HepG2 (cell line): ENCODE results near the gene FER1L5. TPM values are rescaled to one million over a fixed set of nuclear protein-coding genes. Genes with fewer than 3 reads are reported as not detected.

Experiments
- CBX5 ChIP-seq: sonication (generic); formaldehyde crosslinking; IDR thresholded peaks from 2 replicates; pipeline ENCODE4 v1.4.0; 2020; ENCODE audit warnings: missing genetic modification reagents, borderline replicate concordance
- EEA1 ChIP-seq: sonication (generic); formaldehyde crosslinking; IDR thresholded peaks from 2 replicates; pipeline ENCODE4 v1.5.1; 2020; ENCODE audit warnings: mild to moderate bottlenecking, missing genetic modification reagents, borderline replicate concordance
- IKZF4 ChIP-seq: sonication (generic); formaldehyde crosslinking; IDR thresholded peaks from 2 replicates; pipeline ENCODE4 v1.5.1; 2020; ENCODE audit warnings: borderline replicate concordance, mild to moderate bottlenecking, low read depth, missing genetic modification reagents; ENCODE audit errors: not compliant biosample characterization
- RARG ChIP-seq: sonication (generic); formaldehyde crosslinking; IDR thresholded peaks from 2 replicates; pipeline ENCODE4 v1.4.0; 2020; ENCODE audit warnings: low read depth, mild to moderate bottlenecking, missing genetic modification reagents
- REPIN1 ChIP-seq: sonication (generic); formaldehyde crosslinking; IDR thresholded peaks from 2 replicates; pipeline ENCODE4 v1.8.0; 2022; ENCODE audit warnings: missing genetic modification reagents, low read depth, mild to moderate bottlenecking, borderline replicate concordance
- RERE ChIP-seq: IDR thresholded peaks from 2 replicates; pipeline ENCODE4 v1.6.1; 2016; ENCODE audit warnings: low read depth, missing genetic modification reagents, missing compliant biosample characterization
- SAP130 ChIP-seq: IDR thresholded peaks from 2 replicates; pipeline ENCODE4 v1.6.1; 2016; ENCODE audit warnings: low read depth
- SCMH1 ChIP-seq: sonication (generic); formaldehyde crosslinking; IDR thresholded peaks from 2 replicates; pipeline ENCODE4 v1.9.0; 2021; ENCODE audit warnings: missing genetic modification reagents, mild to moderate bottlenecking, borderline replicate concordance
- SNRNP70 ChIP-seq: fragments of 200-400 bp; formaldehyde crosslinking; IDR thresholded peaks from 2 replicates; pipeline ENCODE4 v1.6.1; 2017; ENCODE audit warnings: mild to moderate bottlenecking, low read depth, low read length, moderate library complexity
- ZFP36L1 ChIP-seq: sonication (generic); formaldehyde crosslinking; IDR thresholded peaks from 2 replicates; pipeline ENCODE4 v1.8.0; 2022; ENCODE audit warnings: mild to moderate bottlenecking, missing genetic modification reagents, moderate library complexity
- ZNF510 ChIP-seq: sonication (generic); formaldehyde crosslinking; IDR thresholded peaks from 2 replicates; pipeline ENCODE4 v1.4.0; 2020; ENCODE audit warnings: low read depth, mild to moderate bottlenecking, missing genetic modification reagents
- ZNF816 ChIP-seq: sonication (generic); formaldehyde crosslinking; IDR thresholded peaks from 2 replicates; pipeline ENCODE4 v1.8.0; 2022; ENCODE audit warnings: missing genetic modification reagents, mild to moderate bottlenecking, borderline replicate concordance
- polyA plus RNA-seq, 8 experiments: library from polyadenylated mRNA; depleted of rRNA in 3 of 8; stranded (reverse) in 7 of 8; unstranded in 1 of 8; fragments of >200 nt; fragmentation: Illumina TruSeq in 4 of 8; extraction: Trizol in 4 of 8; gene quantifications; 2 replicates each; pipeline versions ENCODE4 v1.2.1 to v1.2.3, GENCODE V29; 2011 to 2016; ENCODE audit warnings: low read depth in 4 of 8, missing spikeins in 1 of 8, mixed read lengths in 1 of 8; ENCODE audit not compliant: insufficient read depth in 1 of 8
- total RNA-seq, 5 experiments: library from RNA; depleted of rRNA; stranded (reverse); fragments of >200 nt; fragmentation: Illumina TruSeq; extraction: Trizol; gene quantifications; 2 replicates each; pipeline ENCODE4 v1.2.3, GENCODE V29; 2016; ENCODE audit warnings: low read depth in 1 of 5
- TF ChIP-seq, protein P1 (sequence below): IDR thresholded peaks from 2 replicates; pipeline ENCODE4 v1.6.1; 2016; ENCODE audit warnings: control low read depth
- TF ChIP-seq, protein P2 (sequence below): sonication (generic); formaldehyde crosslinking; IDR thresholded peaks from 2 replicates; pipeline ENCODE4 v1.5.0; 2020; ENCODE audit warnings: mild to moderate bottlenecking, missing genetic modification reagents
- TF ChIP-seq, protein P3 (sequence below): IDR thresholded peaks from 2 replicates; pipeline ENCODE4 v1.6.1; 2012; ENCODE audit warnings: low read depth, low read length, improper control_type of control experiment

The FER1L5 gene
- total and polyA plus RNA-seq, 2 of the 13 experiments (the other 11 are each of a cell fraction or from before 2014, with no cell fraction given) = 0.02 to 0.08 TPM

GRCh38 chr2:96601382-96602292 is 40.9 kb upstream of the FER1L5 start (continued):
- TF ChIP-seq RERE (CRISPR knock-in tag) (peak; percentile 81), SAP130 (peak; percentile 96), RARG (no peak), ZNF816 (CRISPR knock-in tag) (0 out of 2 replicates have a peak, but pooled peaks have one; percentile 38), SNRNP70 (no peak), ZNF510 (CRISPR knock-in tag) (peak; percentile 66; the same call in 1 of the 2 replicates), ZFP36L1 (CRISPR knock-in tag) (peak; percentile 88; the same call in 1 of the 2 replicates), EEA1 (CRISPR knock-in tag) (no peak), REPIN1 (peak; percentile 86), IKZF4 (CRISPR knock-in tag) (no peak), SCMH1 (CRISPR knock-in tag) (no peak), CBX5 (CRISPR knock-in tag) (peak; percentile 55; the same call in 1 of the 2 replicates)
- TF ChIP-seq, protein P1, sequence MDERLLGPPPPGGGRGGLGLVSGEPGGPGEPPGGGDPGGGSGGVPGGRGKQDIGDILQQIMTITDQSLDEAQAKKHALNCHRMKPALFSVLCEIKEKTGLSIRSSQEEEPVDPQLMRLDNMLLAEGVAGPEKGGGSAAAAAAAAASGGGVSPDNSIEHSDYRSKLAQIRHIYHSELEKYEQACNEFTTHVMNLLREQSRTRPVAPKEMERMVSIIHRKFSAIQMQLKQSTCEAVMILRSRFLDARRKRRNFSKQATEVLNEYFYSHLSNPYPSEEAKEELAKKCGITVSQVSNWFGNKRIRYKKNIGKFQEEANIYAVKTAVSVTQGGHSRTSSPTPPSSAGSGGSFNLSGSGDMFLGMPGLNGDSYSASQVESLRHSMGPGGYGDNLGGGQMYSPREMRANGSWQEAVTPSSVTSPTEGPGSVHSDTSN (CRISPR knock-in tag) = peak; percentile 57; the same call in 1 of the 2 replicates
- TF ChIP-seq, protein P2, sequence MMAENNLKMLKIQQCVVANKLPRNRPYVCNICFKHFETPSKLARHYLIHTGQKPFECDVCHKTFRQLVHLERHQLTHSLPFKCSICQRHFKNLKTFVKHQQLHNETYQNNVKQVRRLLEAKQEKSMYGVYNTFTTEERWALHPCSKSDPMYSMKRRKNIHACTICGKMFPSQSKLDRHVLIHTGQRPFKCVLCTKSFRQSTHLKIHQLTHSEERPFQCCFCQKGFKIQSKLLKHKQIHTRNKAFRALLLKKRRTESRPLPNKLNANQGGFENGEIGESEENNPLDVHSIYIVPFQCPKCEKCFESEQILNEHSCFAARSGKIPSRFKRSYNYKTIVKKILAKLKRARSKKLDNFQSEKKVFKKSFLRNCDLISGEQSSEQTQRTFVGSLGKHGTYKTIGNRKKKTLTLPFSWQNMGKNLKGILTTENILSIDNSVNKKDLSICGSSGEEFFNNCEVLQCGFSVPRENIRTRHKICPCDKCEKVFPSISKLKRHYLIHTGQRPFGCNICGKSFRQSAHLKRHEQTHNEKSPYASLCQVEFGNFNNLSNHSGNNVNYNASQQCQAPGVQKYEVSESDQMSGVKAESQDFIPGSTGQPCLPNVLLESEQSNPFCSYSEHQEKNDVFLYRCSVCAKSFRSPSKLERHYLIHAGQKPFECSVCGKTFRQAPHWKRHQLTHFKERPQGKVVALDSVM (CRISPR knock-in tag) = peak; percentile 51; the same call in 1 of the 2 replicates
- TF ChIP-seq, protein P3, sequence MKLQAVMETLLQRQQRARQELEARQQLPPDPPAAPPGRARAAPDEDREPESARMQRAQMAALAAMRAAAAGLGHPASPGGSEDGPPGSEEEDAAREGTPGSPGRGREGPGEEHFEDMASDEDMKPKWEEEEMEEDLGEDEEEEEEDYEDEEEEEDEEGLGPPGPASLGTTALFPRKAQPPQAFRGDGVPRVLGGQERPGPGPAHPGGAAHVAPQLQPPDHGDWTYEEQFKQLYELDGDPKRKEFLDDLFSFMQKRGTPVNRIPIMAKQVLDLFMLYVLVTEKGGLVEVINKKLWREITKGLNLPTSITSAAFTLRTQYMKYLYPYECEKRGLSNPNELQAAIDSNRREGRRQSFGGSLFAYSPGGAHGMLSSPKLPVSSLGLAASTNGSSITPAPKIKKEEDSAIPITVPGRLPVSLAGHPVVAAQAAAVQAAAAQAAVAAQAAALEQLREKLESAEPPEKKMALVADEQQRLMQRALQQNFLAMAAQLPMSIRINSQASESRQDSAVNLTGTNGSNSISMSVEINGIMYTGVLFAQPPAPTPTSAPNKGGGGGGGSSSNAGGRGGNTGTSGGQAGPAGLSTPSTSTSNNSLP = peak; percentile 79
